ENCODE results near the gene SPDYA. TPM values are rescaled to one million over a fixed set of nuclear protein-coding genes. Genes with fewer than 3 reads are reported as not detected.
A peak's percentile ranks its signal among the peaks of the same experiment; 100 is the strongest.
"Not testable (repeated sequence)": the region's sequence is repeated elsewhere in the genome, so short reads cannot be mapped to it uniquely, and the experiment has no call there.

Gene SPDYA
- total RNA-seq, 2 experiments from 2014 or later = 1.8 to 2.0 TPM

DNA sequence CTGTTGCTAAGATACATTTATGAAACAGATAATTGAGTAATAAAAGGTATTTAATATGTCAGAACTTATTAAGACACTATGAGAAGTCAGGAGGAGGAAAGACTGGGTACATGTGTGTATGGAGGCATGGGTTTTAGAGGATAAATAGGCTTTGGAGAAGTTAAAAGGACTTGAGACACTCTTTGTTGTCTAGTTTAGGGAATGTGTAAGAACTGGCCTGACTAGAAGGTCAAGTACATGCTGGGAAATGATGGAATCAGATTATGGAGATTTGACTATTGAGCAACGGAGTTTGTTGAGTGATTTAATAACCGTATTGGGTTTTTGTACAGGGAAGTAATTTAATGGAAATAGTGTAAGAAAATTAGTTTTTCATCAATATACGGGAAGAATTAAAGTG, 28.2 kb upstream of the SPDYA start:
- Mint-ChIP-seq H3K4me1 (ENCODE audit: low read depth) (peaks cover 18% of the 10 kb centered on the region), H3K4me3 (no peak overlapping the region), H3K36me3 (ENCODE audit: low read depth) (peaks cover 37% of the 10 kb centered on the region), H3K27ac (no peak overlapping the region), H3K9me3 (no peaks in the 10 kb centered on the region), H3K27me3 (ENCODE audit: low read depth) (no peaks in the 10 kb centered on the region)
- DNase-seq = no peak
- CTCF ChIA-PET = interaction anchor here (0.7 kb wide), 1 partner anchor 20 kb away, joined by 4 read pairs; no protein-coding TSS in a partner anchor
- intact Hi-C loops (cut with micrococcal nuclease) = no loop called here

DNA sequence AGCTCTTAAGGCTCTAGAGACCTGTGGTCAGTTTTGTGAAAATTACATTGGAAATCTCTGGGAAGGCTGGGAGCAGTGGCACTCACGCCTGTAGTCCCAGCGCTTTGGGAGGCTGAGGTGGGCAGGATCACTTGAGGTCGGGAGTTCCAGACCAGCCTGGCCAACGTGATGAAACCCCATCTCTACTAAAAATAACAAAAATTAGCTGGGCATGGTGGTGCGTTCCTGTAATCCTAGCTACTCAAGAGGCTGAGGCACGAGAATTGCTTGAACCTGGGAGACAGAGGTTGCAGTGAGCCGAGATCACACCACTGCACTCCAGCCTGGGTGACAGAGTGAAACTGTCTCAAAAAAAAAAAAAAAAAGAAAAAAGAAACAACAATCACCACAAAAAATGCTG, 26.1 kb upstream of the SPDYA start:
- DNase-seq; H3K27ac Mint-ChIP-seq; H3K9me3 Mint-ChIP-seq; intact Hi-C loops (cut with micrococcal nuclease); H3K4me1 Mint-ChIP-seq (ENCODE audit: low read depth); H3K4me3 Mint-ChIP-seq; H3K27me3 Mint-ChIP-seq (ENCODE audit: low read depth): not testable (repeated sequence)
- peaks cover 44% of the 10 kb centered on the region for H3K36me3 Mint-ChIP-seq (ENCODE audit: low read depth)
- CTCF ChIA-PET = interaction anchor here (1.3 to 2.4 kb wide), 2 partner anchors 36 to 191 kb away, joined by 3 to 11 read pairs; no protein-coding TSS in a partner anchor

DNA sequence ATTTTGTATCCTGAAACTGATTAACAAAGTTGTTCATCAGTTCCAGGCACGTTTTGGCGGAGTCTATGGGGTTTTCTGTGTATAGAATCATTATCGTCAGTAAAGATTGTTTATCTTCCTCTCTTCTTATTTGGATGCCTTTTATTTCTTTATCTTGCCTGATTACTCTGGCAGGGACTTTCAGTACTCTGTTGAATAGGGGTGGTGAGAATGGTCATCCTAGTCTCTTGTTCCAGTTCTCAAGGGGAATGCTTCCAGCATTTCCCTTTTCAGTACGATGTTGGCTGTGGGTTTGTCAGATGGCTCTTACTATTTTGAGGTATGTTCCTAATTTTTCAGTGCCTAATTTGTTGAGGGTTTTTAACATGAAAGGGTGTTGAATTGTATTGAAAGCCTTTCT, 14.0 kb upstream of the SPDYA start:
- CTCF ChIA-PET = interaction anchor here (1.4 kb wide), 1 partner anchor 12 kb away, joined by 4 read pairs; no protein-coding TSS in a partner anchor
- intact Hi-C loops (cut with micrococcal nuclease) = no loop called here
- no peak for DNase-seq
- H3K27me3 Mint-ChIP-seq (ENCODE audit: low read depth) = no peaks in the 10 kb centered on the region
- H3K9me3 Mint-ChIP-seq = no peaks in the 10 kb centered on the region
- peak overlapping the region; percentile 4 for H3K27ac Mint-ChIP-seq
- H3K36me3 Mint-ChIP-seq (ENCODE audit: low read depth) = peaks cover 59% of the 10 kb centered on the region
- H3K4me3 Mint-ChIP-seq = no peak overlapping the region
- H3K4me1 Mint-ChIP-seq (ENCODE audit: low read depth) = peaks cover 32% of the 10 kb centered on the region

DNA sequence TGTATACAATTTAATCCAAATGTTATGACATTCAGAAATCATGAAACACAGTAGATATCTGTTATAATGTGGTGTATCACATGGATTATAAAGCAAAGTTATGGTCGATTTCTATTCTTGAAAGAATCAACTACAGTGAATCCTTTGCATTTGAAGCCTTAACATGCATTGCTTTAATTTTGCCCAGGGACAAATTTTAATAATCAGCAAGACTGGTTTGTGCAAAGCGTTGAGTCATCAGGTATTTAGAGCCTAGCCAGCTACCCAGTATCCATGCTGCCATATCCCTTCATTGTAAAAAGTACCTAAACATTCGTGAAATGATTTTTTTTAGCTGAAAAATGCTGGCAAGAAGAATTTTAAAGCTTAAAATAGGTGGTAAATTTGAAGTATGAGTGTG, 8.9 kb upstream of the SPDYA start:
- Mint-ChIP-seq H3K9me3 (no peaks in the 10 kb centered on the region), H3K36me3 (ENCODE audit: low read depth) (peaks cover 39% of the 10 kb centered on the region), H3K27ac (no peak overlapping the region), H3K4me3 (no peak overlapping the region), H3K27me3 (ENCODE audit: low read depth) (no peaks in the 10 kb centered on the region), H3K4me1 (ENCODE audit: low read depth) (peaks cover 15% of the 10 kb centered on the region)
- no peak for DNase-seq
- intact Hi-C loops (cut with micrococcal nuclease) = no loop called here
- CTCF ChIA-PET = no interaction called here

DNA sequence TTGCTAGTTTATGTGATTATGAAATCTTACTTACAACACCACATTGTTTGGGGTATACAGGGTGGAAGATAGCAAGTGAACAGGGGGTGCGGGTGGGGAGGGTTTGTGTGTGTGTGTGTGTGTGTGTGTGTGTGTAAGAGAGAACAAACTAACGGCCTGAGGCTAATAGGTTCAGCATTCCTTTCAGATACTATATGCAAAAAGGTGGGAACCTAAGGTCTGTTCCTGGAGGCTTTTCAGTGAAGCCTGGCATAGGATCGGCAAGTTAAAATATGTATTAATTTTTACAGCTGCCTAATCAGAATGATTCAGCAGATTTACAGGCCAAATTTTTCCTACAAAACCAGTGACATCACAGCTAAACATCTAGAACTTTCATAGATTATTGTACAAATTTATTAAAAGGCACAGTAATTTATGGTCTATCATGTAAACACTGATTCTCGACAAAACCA, 7.6 kb upstream of the SPDYA start:
- no peaks in the 10 kb centered on the region for H3K27me3 Mint-ChIP-seq (ENCODE audit: low read depth)
- H3K4me3 Mint-ChIP-seq = no peak overlapping the region
- H3K36me3 Mint-ChIP-seq (ENCODE audit: low read depth) = peaks cover 30% of the 10 kb centered on the region
- intact Hi-C loops (cut with micrococcal nuclease) = no loop called here
- peaks cover 3% of the 10 kb centered on the region for H3K4me1 Mint-ChIP-seq (ENCODE audit: low read depth)
- CTCF ChIA-PET = interaction anchor here (0.5 kb wide), 1 partner anchor 20 kb away, joined by 4 read pairs; no protein-coding TSS in a partner anchor
- H3K27ac Mint-ChIP-seq = peak overlapping the region; percentile 75
- no peaks in the 10 kb centered on the region for H3K9me3 Mint-ChIP-seq
- no peak for DNase-seq

DNA sequence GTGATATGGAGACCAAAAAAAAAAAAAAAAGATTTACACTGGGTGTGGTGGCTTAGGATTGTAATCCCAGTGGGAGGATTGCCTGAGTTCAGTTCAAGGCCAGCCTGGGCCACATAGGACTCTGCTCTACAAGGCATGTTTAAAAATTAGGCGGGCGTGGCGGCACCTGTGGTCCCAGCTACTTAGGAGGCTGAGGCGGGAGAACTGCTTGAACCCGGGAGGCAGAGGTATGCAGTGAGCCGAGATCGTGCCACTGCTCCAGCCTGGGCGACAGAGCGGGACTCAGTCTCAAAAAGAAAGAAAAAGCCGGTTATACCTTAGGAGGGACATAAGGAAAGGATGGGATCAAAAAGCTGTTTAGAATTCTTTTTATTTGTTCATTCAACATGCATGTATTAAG, 707 bp upstream of the SPDYA start:
- CTCF ChIA-PET = interaction anchor here (0.7 to 2.3 kb wide), 3 partner anchors 9 to 85 kb away, joined by 3 to 9 read pairs (median 3); partner anchors contain the start of gene WDR43
- Mint-ChIP-seq H3K9me3 (no peaks in the 10 kb centered on the region), H3K36me3 (ENCODE audit: low read depth) (peaks cover 3% of the 10 kb centered on the region), H3K27ac (no peak overlapping the region), H3K4me3 (peak overlapping the region; percentile 75), H3K4me1 (ENCODE audit: low read depth) (peaks cover 11% of the 10 kb centered on the region), H3K27me3 (ENCODE audit: low read depth) (no peaks in the 10 kb centered on the region)
- no peak for DNase-seq
- intact Hi-C loops (cut with micrococcal nuclease) = loop anchor here (1.0 to 10.0 kb wide), 5 partner anchors 59 to 415 kb away; partner anchors contain the start of genes FOSL2, PPP1CB and TRMT61B

DNA sequence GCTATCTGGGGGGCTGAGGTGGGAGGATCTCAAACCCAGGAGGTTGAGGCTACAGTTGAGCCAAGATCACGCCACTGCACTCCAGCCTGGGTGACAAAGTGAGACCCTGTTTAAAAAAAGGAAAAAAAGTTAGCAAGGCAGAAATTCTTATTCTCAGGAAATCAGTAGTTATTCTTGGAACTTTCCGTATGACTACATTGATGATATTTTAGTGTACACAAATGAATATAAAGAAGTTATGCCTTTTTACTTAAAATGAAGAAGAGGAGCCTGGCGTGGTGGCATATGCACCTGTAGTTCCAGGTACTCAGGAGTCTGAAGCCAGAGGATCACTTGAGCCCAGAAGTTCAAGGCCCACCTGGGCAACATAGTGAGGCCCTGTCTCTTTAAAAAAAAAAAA, 7.4 kb downstream of the SPDYA start:
- H3K27me3 Mint-ChIP-seq (ENCODE audit: low read depth) = no peaks in the 10 kb centered on the region

DNA sequence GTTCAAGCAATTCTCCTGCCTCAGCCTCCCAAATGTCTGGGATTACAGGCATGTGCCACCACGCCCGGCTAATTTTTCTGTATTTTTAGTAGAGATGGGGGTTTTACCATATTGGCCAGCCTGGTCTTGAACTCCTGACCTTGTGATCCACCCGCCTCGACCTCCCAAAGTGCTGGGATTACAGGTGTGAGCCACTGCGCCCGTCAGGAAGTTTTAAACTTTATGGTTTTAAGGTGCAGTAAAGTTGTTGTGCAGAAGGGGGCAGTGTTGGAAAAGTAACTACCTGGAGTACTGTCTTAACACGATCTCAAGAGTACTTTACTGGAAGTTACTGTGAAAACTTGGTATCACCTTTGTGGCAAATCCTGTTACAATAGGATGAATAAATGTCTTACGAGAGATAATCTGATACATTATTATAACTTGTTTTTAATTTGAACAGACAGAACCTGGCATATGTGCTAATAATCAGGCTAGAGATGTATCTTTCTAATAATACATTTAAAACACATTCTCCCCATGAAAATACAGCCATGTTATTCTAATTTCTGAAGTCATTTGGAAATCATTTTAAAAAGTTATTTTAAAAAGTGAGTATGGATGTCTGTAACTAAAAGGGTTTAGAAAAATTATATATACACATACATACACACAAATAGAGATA, 10.8 kb downstream of the SPDYA start:
- Mint-ChIP-seq H3K9me3 (no peaks in the 10 kb centered on the region), H3K36me3 (ENCODE audit: low read depth) (no peaks in the 10 kb centered on the region), H3K27ac (no peak overlapping the region), H3K27me3 (ENCODE audit: low read depth) (no peaks in the 10 kb centered on the region), H3K4me3 (no peak overlapping the region), H3K4me1 (ENCODE audit: low read depth) (peaks cover 8% of the 10 kb centered on the region)
- CTCF ChIA-PET = interaction anchor here (0.6 to 1.7 kb wide), 13 partner anchors 17 to 1248 kb away, joined by 3 to 11 read pairs (median 4); no protein-coding TSS in a partner anchor
- intact Hi-C loops (cut with micrococcal nuclease) = loop anchor here (1.0 to 5.0 kb wide), 7 partner anchors 49 to 731 kb away; partner anchors contain the start of genes TRMT61B and WDR43
- peak; percentile 81 for DNase-seq

More for the DNA sequence above, 7.4 kb downstream of the SPDYA start:
- Mint-ChIP-seq H3K4me3 (no peak overlapping the region), H3K27ac (no peak overlapping the region), H3K36me3 (ENCODE audit: low read depth) (no peaks in the 10 kb centered on the region), H3K4me1 (ENCODE audit: low read depth) (peaks cover 8% of the 10 kb centered on the region), H3K9me3 (no peaks in the 10 kb centered on the region)
- intact Hi-C loops (cut with micrococcal nuclease) = loop anchor here (10.0 kb wide), 1 partner anchor 423 kb away; the partner anchor contains the start of gene FOSL2
- CTCF ChIA-PET = interaction anchor here (0.7 to 2.9 kb wide), 3 partner anchors 9 to 1614 kb away, joined by 4 to 9 read pairs (median 6); no protein-coding TSS in a partner anchor
- no peak for DNase-seq

DNA sequence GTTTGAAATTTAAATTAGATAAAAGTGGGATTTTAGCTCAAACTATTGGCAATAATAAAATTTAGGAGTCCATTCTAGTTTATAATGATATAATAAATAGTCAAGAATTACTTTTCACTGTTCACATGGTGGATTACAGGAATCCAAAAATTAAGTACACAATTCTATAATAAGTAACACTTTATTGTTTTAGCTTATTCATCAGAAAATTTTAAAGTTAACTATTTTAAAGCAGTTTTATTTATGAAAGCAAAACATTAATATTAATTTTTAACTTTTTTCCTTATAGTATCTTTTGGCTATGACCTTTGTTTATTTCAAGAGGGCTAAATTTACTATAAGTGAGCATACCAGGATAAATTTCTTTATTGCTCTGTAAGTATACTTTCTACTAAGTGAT, 11.4 kb downstream of the SPDYA start:
- H3K36me3 Mint-ChIP-seq (ENCODE audit: low read depth) = no peaks in the 10 kb centered on the region
- no peak overlapping the region for H3K27ac Mint-ChIP-seq
- intact Hi-C loops (cut with micrococcal nuclease) = loop anchor here (5.0 kb wide), 1 partner anchor 730 kb away; no protein-coding TSS in a partner anchor
- H3K27me3 Mint-ChIP-seq (ENCODE audit: low read depth) = no peaks in the 10 kb centered on the region
- H3K4me1 Mint-ChIP-seq (ENCODE audit: low read depth) = peaks cover 8% of the 10 kb centered on the region
- no peaks in the 10 kb centered on the region for H3K9me3 Mint-ChIP-seq
- no peak for DNase-seq
- H3K4me3 Mint-ChIP-seq = no peak overlapping the region
- CTCF ChIA-PET = interaction anchor here (0.6 to 1.7 kb wide), 8 partner anchors 13 to 134 kb away, joined by 3 to 6 read pairs (median 4); no protein-coding TSS in a partner anchor

DNA sequence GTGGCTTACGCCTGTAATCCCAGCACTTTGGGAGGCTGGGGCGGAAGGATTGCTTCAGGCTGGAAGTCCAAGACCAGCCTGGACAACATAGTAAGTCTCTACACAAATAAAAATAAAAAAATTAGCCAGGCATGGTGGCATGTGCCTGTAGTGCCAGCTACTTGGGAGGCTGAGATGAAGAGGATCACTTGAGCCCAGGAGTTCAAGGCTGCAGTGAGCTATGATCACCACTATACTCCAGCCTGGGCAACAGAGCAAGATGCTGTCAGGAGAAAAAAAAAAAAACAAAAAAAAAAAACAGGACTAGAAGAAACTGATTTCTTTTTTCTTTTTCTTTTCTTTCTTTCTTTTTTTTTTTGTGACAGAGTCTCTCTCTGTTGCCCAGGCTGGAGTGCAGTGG, 13.6 kb downstream of the SPDYA start:
- CTCF ChIA-PET = interaction anchor here (0.5 to 1.2 kb wide), 4 partner anchors 12 to 78 kb away, joined by 3 to 4 read pairs (median 3); no protein-coding TSS in a partner anchor
- intact Hi-C loops (cut with micrococcal nuclease) = loop anchor here (5.0 kb wide), 1 partner anchor 728 kb away; no protein-coding TSS in a partner anchor
- no peaks in the 10 kb centered on the region for H3K27me3 Mint-ChIP-seq (ENCODE audit: low read depth)

DNA sequence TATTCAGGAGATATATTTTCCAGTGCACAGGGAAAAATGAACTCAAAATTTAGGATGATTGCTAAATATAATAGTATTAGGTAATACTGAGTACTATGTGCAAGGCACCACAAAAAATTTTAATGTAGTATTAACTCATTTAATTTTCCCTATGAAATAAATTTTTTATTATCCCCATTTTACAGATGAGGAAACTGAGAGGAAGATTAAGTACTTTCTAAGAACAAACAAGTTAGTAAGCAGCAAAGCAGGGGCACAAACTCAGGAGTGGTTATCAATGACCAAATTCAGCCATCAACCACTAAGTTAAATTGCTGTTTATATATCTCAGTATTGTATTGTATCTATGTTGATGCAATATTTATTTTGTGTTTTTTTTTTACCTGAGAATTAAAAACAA, 14.2 kb downstream of the SPDYA start:
- Mint-ChIP-seq H3K4me3 (no peak overlapping the region), H3K36me3 (ENCODE audit: low read depth) (no peaks in the 10 kb centered on the region), H3K9me3 (no peaks in the 10 kb centered on the region), H3K27ac (no peak overlapping the region), H3K4me1 (ENCODE audit: low read depth) (peaks cover 12% of the 10 kb centered on the region), H3K27me3 (ENCODE audit: low read depth) (no peaks in the 10 kb centered on the region)
- CTCF ChIA-PET = interaction anchor here (0.5 to 1.1 kb wide), 2 partner anchors 36 kb away, joined by 3 read pairs; no protein-coding TSS in a partner anchor
- DNase-seq = no peak
- intact Hi-C loops (cut with micrococcal nuclease) = loop anchor here (5.0 kb wide), 1 partner anchor 727 kb away; no protein-coding TSS in a partner anchor

More for the DNA sequence above, 13.6 kb downstream of the SPDYA start:
- peaks cover 12% of the 10 kb centered on the region for H3K4me1 Mint-ChIP-seq (ENCODE audit: low read depth)
- no peak overlapping the region for H3K4me3 Mint-ChIP-seq
- H3K27ac Mint-ChIP-seq = no peak overlapping the region
- H3K36me3 Mint-ChIP-seq (ENCODE audit: low read depth) = no peaks in the 10 kb centered on the region
- H3K9me3 Mint-ChIP-seq = no peaks in the 10 kb centered on the region
- no peak for DNase-seq

DNA sequence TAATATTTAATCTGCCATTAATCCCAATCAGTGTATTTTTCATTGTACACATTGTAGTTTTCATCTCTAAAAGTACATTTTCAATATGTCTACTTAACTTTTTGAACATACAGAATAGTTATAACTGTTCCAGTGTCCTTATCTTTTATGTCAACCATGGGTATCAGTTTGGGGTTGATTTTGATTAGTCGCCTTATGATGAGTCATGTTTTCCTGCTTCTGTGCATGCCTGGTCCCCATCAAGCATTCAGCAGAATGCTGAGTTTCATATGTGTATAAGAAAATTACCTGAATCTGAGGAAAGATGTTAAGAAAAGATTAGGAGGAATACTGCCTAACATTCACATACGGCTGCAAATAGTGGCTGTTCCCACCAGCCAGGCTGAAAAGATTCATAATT, 17.7 kb downstream of the SPDYA start:
- Mint-ChIP-seq H3K9me3 (no peaks in the 10 kb centered on the region), H3K4me3 (no peak overlapping the region), H3K4me1 (ENCODE audit: low read depth) (peaks cover 7% of the 10 kb centered on the region), H3K27ac (no peak overlapping the region), H3K27me3 (ENCODE audit: low read depth) (no peaks in the 10 kb centered on the region), H3K36me3 (ENCODE audit: low read depth) (no peaks in the 10 kb centered on the region)
- DNase-seq = no peak
- intact Hi-C loops (cut with micrococcal nuclease) = no loop called here
- CTCF ChIA-PET = no interaction called here

All from activated naive CD4-positive, alpha-beta T cell treated with anti-CD3 and anti-CD28 coated beads for 36 hours (primary cell).